OCI-LY1 (cell line): ENCODE results near the gene CDKN2A.

Experiments
- H2AFZ ChIP-seq: fragments of 200-600 bp; sonication (generic), shearing (Covaris generic); 2 replicates; pipeline ENCODE4 v1.6.0; 2014; ENCODE audit warnings: antibody characterized with exemption, mild to moderate bottlenecking, low read length
- H3F3A ChIP-seq: fragments of 200-600 bp; sonication (generic), shearing (Covaris generic); 2 replicates; pipeline ENCODE4 v1.6.0; 2014; ENCODE audit warnings: mild to moderate bottlenecking, antibody characterized with exemption, low read length, moderate library complexity; ENCODE audit not compliant: insufficient read depth
- H3K27ac ChIP-seq: fragments of 200-600 bp; sonication (generic); 2 replicates; pipeline ENCODE4 v1.5.1; 2014; ENCODE audit warnings: low read length, mixed run types, mild to moderate bottlenecking, low read depth; ENCODE audit not compliant: poor library complexity, severe bottlenecking
- H3K27me3 ChIP-seq: fragments of 200-600 bp; sonication (generic); 2 replicates; pipeline ENCODE4 v1.6.0; 2014; ENCODE audit warnings: antibody characterized with exemption, mild to moderate bottlenecking, low read length, moderate library complexity; ENCODE audit not compliant: insufficient read depth
- H3K36me3 ChIP-seq: fragments of 200-600 bp; sonication (generic); 2 replicates; pipeline ENCODE4 v1.6.1; 2014; ENCODE audit warnings: mild to moderate bottlenecking, antibody characterized with exemption, low read length, moderate library complexity, mixed read lengths; ENCODE audit not compliant: insufficient read depth
- H3K4me1 ChIP-seq: fragments of 200-600 bp; sonication (generic); 2 replicates; pipeline ENCODE4 v1.5.1; 2014; ENCODE audit warnings: mild to moderate bottlenecking, low read length, moderate library complexity; ENCODE audit not compliant: insufficient read depth, severe bottlenecking
- H3K4me2 ChIP-seq: fragments of 200-600 bp; sonication (generic), shearing (Covaris generic); 2 replicates; pipeline ENCODE4 v1.6.1; 2014; ENCODE audit warnings: low read length
- H3K4me3 ChIP-seq: fragments of 200-600 bp; sonication (generic); 2 replicates; pipeline ENCODE4 v1.5.1; 2014; ENCODE audit warnings: low read length, low read depth, mild to moderate bottlenecking, mixed read lengths; ENCODE audit not compliant: poor library complexity, severe bottlenecking
- H3K79me2 ChIP-seq: fragments of 200-600 bp; shearing (Covaris generic); 2 replicates; pipeline ENCODE4 v1.6.1; 2016; ENCODE audit warnings: mixed run types, low read length, mixed read lengths; ENCODE audit not compliant: insufficient read depth
- H3K9ac ChIP-seq: fragments of 200-600 bp; sonication (generic), shearing (Covaris generic); 2 replicates; pipeline ENCODE4 v1.6.1; 2014; ENCODE audit warnings: mild to moderate bottlenecking, low read length, mixed read lengths
- H3K9me2 ChIP-seq: fragments of 200-600 bp; sonication (generic), shearing (Covaris generic); 2 replicates; pipeline ENCODE4 v1.6.1; 2014; ENCODE audit warnings: low read depth, mild to moderate bottlenecking, low read length, mixed read lengths
- H3K9me3 ChIP-seq: fragments of 200-600 bp; shearing (Covaris generic); 2 replicates; pipeline ENCODE4 v1.6.1; 2014; ENCODE audit warnings: low read length, mixed read lengths
- H4K20me1 ChIP-seq: fragments of 200-600 bp; sonication (generic), shearing (Covaris generic); 2 replicates; pipeline ENCODE4 v1.6.0; 2016; ENCODE audit warnings: mild to moderate bottlenecking, low read length; ENCODE audit not compliant: insufficient read depth
- CTCF ChIP-seq: fragments of 200-600 bp; sonication (generic), shearing (Covaris generic); IDR thresholded peaks from 2 replicates; pipeline ENCODE4 v1.5.1; 2017; ENCODE audit warnings: mild to moderate bottlenecking, antibody characterized with exemption, low read length, moderate library complexity, mixed read lengths
- EZH2 ChIP-seq: fragments of 200-600 bp; sonication (generic), shearing (Covaris generic); IDR thresholded peaks from 2 replicates; pipeline ENCODE4 v1.8.0; 2017; ENCODE audit warnings: borderline replicate concordance, mixed run types, mild to moderate bottlenecking, antibody characterized with exemption, low read length, moderate library complexity, mixed read lengths

The CDKN2A gene

GRCh38 chr9:21936161-21936560 is 58.0 kb downstream of the CDKN2A start:
- Histone ChIP-seq H3K9me3 (no peaks in the 10 kb centered on the region), H3F3A (no peaks in the 10 kb centered on the region), H3K79me2 (no peaks in the 10 kb centered on the region), H4K20me1 (no peaks in the 10 kb centered on the region), H3K9ac (no peak overlapping the region), H3K4me1 (peaks cover 22% of the 10 kb centered on the region), H3K9me2 (no peaks in the 10 kb centered on the region), H3K27ac (no peak overlapping the region), H2AFZ (no peak overlapping the region), H3K4me2 (no peak overlapping the region), H3K4me3 (no peak overlapping the region), H3K27me3 (no peaks in the 10 kb centered on the region), H3K36me3 (no peaks in the 10 kb centered on the region)
- TF ChIP-seq CTCF = no peak
- no peak for TF ChIP-seq EZH2

- H3F3A ChIP-seq = no peaks in the 10 kb centered on the region
- H3K9ac ChIP-seq = no peak overlapping the region
- no peak overlapping the region for H2AFZ ChIP-seq
- H3K9me3 ChIP-seq = no peaks in the 10 kb centered on the region
- no peaks in the 10 kb centered on the region for H4K20me1 ChIP-seq
- H3K4me2 ChIP-seq = no peak overlapping the region
- H3K79me2 ChIP-seq = no peaks in the 10 kb centered on the region
- H3K27me3 ChIP-seq = no peaks in the 10 kb centered on the region
- H3K27ac ChIP-seq = no peak overlapping the region
- H3K36me3 ChIP-seq = no peaks in the 10 kb centered on the region
- no peaks in the 10 kb centered on the region for H3K9me2 ChIP-seq
- H3K4me3 ChIP-seq = no peak overlapping the region
- TF ChIP-seq EZH2 (no peak), CTCF (no peak)
- H3K4me1 ChIP-seq = peaks cover 22% of the 10 kb centered on the region
Observed at GRCh38 chr9:21935631-21936030, 58.6 kb downstream of the CDKN2A start.

- Histone ChIP-seq H2AFZ (no peak overlapping the region), H3K9ac (no peak overlapping the region), H3K27ac (peak overlapping the region; percentile 20), H3K27me3 (no peaks in the 10 kb centered on the region), H4K20me1 (no peaks in the 10 kb centered on the region), H3K9me3 (no peaks in the 10 kb centered on the region), H3F3A (no peaks in the 10 kb centered on the region), H3K4me3 (no peak overlapping the region), H3K36me3 (no peaks in the 10 kb centered on the region), H3K4me2 (no peak overlapping the region), H3K9me2 (no peaks in the 10 kb centered on the region), H3K4me1 (peaks cover 22% of the 10 kb centered on the region), H3K79me2 (no peaks in the 10 kb centered on the region)
- TF ChIP-seq CTCF = no peak
- no peak for TF ChIP-seq EZH2
Observed at GRCh38 chr9:21933865-21934264, 60.3 kb downstream of the CDKN2A start.
